ENCODE data around the gene VOPP1.

DNA sequence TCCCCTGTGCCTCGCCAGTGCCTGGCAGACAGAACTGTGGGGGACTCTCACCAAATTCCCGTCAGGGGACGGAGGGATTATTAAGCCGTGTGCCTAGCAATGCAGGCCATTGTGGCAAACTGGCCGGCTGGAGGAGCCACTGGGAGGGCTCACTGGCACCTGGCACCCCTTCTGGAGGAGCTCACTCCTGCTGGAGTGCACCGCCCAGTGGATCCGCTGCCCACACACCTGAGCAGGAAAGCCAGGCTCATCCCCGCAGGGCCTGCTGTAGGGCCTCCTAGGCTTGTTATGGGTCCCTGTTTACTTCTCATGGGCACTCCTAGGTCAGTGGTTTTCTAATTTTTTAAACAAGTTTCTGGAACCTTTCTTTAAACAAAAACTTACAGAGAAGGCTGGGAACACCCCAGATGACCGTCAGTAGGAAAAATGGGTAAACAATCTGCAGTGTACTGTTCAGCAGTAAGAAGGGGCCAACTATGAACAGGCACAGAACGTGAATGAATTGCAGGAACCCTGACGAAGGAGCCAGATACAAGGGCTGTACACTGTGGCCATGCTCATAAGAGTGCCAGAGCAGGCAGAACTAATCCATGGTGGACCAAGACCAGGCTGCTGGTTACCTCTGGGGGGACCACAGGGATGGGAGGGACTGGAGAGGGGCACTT, 142.3 kb downstream of the VOPP1 start:
- TF ChIP-seq, protein P1, sequence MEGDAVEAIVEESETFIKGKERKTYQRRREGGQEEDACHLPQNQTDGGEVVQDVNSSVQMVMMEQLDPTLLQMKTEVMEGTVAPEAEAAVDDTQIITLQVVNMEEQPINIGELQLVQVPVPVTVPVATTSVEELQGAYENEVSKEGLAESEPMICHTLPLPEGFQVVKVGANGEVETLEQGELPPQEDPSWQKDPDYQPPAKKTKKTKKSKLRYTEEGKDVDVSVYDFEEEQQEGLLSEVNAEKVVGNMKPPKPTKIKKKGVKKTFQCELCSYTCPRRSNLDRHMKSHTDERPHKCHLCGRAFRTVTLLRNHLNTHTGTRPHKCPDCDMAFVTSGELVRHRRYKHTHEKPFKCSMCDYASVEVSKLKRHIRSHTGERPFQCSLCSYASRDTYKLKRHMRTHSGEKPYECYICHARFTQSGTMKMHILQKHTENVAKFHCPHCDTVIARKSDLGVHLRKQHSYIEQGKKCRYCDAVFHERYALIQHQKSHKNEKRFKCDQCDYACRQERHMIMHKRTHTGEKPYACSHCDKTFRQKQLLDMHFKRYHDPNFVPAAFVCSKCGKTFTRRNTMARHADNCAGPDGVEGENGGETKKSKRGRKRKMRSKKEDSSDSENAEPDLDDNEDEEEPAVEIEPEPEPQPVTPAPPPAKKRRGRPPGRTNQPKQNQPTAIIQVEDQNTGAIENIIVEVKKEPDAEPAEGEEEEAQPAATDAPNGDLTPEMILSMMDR (conservative IDR thresholded peaks at IDR 0.05; ENCODE audit: low read depth, low read length), result no peak
- TF ChIP-seq EZH2 (IDR thresholded peaks at IDR 0.05; ENCODE audit: low read length, unreplicated experiment), result no peak
- no peak for TF ChIP-seq EZH2phosphoT487 (IDR thresholded peaks at IDR 0.05; ENCODE audit: borderline replicate concordance, low read length)
